HG03439 (cell line): ENCODE results near the gene ADAMTSL4.
"Not testable (repeated sequence)": the region's sequence is repeated elsewhere in the genome, so short reads cannot be mapped to it uniquely, and the experiment has no call there.

Source experiments
- ATAC-seq: cut with Tn5 transposase; IDR thresholded peaks from one replicate; pipeline ENCODE4 v1.9.1; 2021; ENCODE audit warnings: mild to moderate bottlenecking, moderate library complexity; ENCODE audit not compliant: unreplicated experiment

ADAMTSL4 gene

DNA sequence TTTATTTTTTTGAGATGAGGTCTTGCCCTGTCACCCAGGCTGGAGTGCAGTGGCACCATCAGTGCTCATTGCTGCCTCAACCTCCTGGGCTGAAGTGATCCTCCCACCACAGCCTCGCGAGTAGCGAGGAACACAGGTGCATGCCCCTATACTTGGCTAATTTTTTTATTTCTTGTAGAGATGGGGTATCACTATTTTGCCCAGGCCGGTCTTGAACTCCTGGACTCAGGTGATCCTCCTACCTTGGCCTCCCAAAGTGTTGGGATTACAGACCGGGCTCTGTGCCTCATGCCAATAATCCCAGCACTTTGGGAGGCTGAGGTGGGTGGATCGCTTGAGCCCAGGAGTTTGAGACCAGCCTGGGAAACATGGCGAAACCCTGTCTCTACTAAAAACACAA, 32.2 kb downstream of the ADAMTSL4 start:
- ATAC-seq, result not testable (repeated sequence)

DNA sequence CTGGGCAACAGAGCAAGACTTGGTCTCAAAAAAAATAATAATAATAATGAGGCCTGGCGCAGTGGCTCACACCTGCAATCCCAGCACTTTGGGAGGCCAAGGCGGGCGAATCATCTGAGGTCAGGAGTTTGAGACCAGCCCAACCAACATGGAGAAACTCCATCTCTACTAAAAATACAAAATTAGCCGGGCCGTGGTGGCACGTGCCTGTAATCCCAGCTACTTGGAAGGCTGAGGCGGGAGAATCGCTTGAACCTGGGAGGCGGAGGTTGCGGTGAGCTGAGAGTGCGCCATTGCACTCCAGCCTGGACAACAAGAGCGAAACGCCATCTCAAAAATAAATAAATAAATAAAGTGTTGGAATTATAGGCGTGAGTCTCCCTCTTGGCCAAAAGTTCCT, 32.8 kb downstream of the ADAMTSL4 start:
- not testable (repeated sequence) for ATAC-seq

DNA sequence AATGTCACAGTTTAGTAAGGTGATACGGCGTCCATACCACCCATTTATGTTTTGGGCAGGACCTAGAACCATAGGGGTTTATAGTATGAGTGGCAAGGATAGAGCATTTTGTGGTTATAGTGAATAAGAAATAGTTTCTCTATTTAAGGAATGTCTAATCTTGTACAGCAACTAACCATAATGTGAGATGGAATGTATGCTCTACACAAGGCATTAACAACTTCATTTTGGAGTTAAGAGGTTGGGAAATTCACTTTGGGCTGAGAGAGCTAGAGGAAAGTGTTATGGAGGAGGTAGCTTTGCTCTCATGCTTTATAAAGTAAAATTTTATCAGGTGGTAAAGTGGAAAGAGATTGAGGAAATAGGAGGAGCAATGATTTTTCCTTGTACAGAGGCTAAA, 33.2 kb downstream of the ADAMTSL4 start:
- no peak for ATAC-seq

DNA sequence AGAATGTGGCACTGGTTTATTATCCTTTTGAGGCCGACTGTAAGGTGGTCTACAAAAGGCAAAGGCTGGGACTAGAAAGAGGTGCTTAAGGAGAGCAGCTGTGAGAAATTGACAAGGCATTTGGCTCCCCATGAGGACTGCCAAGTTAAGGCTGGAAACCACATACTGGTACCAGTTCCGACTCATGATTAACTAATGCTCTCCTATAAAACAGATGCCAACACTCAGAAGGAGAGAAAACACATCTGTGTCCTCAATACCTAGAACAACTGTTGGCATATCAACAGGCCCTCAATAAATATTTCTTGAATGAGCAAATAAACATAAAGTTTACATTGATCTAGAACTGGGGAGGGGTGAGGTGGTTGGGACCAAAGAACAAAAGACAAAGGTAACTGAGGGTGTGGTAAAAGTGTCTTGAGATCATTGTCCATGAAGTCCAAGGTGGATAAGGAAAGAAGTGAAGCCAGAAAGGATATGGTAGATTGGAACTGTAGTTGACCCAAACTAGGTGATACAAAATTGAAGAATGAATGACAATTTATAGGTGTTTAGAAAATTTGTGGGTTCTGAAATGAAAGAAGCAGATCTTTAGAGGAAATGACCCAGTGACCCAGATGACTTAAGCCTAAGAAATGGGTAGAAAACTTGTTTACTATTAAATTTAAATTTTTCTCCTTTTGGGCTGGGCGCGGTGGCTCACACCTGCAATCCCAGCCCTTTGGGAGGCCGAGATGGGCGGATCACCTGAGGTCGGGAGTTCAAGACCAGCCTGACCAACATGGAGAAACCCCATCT, 47.1 kb downstream of the ADAMTSL4 start:
- ATAC-seq, result no peak

- no peak for ATAC-seq
Measured at GRCh38 chr1:150596976-150597375, 47.8 kb downstream of the ADAMTSL4 start.

GRCh38 chr1:150598346-150598745, 49.1 kb downstream of the ADAMTSL4 start:
- not testable (repeated sequence) for ATAC-seq

DNA sequence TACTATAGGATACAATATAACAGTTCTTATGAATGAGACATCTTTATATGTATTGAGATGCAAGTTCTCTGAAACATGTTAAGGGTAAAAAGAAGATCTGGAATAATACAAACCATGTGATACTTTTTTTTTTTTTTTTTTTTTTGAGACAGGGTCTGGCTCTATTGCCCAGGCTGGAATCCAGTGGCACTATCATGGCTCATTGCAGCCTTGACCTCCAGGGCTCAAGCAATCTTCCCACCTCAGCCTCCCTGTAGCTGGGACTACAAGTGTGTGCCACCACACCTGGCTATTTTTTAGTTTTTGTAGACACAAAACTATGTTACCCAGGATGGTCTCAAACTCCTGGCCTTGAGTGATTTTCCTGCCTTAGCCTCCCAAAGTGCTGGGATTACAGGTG, 52.3 kb downstream of the ADAMTSL4 start:
- no peak for ATAC-seq

- not testable (repeated sequence) for ATAC-seq
Measured at GRCh38 chr1:150602372-150602771, 53.2 kb downstream of the ADAMTSL4 start.

- ATAC-seq, result no peak
Measured at GRCh38 chr1:150603711-150604110, 54.5 kb downstream of the ADAMTSL4 start.

DNA sequence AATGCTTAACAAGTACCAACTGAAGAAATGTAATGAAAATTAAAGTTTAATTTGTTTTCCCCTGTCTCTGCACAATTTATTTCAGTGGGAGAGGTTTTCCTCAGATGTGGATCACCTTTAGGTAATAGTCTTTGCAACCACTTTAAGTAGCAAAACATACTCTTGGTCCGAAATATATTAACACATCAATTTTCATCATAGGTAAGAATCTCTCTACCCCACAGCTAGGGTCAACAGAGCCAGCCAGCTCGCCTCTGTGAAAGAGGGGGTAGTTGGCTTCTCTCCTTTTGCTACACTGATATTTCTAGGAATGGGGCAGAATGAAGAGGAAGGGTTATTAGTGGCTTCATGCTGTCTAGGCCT, 55.0 kb downstream of the ADAMTSL4 start:
- no peak for ATAC-seq

DNA sequence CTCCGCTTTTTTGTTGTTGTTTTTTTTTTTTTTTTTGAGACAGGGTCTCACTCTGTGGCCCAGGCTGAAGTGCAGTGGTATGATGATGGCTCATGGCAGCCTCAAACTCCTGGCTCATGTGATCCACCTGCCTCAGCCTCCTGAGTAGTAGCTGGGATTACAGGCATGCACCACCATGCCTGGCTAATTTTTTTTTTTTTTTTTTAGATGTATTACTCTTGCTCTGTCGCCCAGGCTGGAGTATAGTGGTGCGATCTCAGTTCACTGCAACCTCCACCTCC, 56.2 kb downstream of the ADAMTSL4 start:
- not testable (repeated sequence) for ATAC-seq

- no peak for ATAC-seq
Measured at GRCh38 chr1:150606463-150607142, 57.4 kb downstream of the ADAMTSL4 start.

GRCh38 chr1:150609732-150610131, 60.5 kb downstream of the ADAMTSL4 start:
- no peak for ATAC-seq
